ENCODE measurements around the gene CES2.
A peak's percentile ranks its signal among the peaks of the same experiment; 100 is the strongest.

Gene CES2

DNA sequence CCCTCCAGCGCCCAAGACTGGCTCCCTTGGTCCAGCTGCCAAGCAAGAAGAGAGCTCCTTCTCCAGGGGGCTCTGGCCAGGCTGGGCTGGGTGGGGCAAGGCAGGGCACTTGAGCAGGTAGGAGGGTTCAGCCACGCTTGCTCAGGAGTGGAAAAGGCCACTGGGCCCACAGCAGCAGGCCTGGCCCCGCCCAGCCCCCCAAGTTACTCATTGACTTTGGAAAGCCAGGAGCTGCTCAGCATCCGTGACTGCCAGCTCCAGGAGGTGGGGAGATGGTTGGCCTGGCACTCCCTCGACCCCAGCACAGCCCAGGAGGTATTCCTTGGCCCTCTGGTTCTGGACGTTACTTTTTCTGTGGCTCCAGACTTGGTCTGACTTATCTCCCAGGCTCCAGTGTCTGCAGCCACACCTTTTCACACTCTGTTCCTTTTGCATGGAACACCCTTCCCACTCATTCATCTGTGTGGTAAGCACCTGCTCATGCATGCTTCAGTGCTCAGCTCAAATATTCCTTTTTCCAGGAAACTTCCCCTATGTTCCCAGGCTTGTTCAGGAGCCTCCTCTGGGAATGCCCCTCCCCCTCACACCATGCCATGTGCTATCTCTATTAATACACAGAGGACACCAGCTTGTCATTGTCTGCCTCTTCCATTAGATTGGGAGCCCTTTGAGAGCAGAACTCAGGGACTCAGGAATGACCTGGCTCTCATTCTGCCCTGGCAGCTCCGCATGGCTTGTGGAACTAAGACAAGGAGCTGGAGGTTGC lies 16.3 kb upstream of the CES2 start, which contains the start of gene CDH16:
Gene CDH16, minus strand, starts transcription at position 83 of the 766 bp plus-strand sequence. CDS start 820 bp downstream, outside the sequence.
- DNase-seq (ENCODE audit: low read depth in 1 of 2, low spot score in 1 of 2): no peak

DNA sequence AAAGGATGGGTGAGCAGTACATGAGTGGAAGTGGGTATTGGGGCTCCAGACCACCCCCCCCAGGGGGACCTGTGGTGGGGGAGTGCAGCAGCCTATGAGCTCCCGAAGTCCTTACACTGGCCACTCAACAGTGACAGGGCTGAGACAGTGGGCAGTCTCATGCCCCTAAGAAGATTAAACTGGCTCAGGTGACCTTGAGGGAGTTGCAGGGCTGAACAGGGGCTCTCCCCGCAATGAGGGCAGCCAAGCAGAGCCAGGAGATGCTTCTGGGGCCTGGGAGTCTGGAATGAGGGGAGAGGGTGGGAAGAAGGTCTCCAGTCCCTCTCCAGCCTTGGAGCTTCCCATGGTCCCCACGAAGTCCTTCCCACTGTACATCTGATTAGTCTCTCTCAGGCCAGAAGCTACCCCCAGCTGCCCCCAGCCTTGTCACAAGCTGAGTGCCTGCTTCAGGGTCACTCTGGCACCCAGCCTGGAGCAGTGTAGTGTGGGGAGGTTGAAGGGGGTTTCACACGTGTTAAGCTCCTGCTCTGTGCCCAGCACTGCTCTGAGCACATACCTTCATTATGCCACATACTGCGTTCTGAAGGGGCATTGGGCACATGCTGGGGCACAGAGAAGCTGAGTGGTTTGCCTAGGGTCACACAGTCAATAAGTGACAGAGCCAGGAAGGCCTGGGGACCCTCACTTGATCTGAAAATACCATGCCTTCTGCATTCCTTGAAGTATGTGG lies 15.6 kb upstream of the CES2 start:
- no peak for DNase-seq (ENCODE audit: low read depth in 1 of 2, low spot score in 1 of 2)

DNA sequence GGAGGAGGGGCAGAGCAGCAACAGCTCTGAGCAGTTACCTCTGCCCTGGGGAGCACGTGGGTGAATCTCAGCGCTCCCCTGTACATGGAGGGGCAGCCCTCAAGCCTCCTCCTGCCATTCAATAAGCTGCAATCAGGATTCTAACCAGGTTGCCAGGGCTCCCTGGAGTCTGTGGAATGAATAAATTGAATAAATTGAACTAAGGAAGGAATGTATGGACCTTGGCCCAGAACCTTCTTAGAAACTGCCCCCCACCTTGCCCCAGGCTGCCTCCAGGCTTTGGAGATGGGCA lies 15.1 kb upstream of the CES2 start:
- DNase-seq (ENCODE audit: low read depth in 1 of 2, low spot score in 1 of 2): no peak

DNA sequence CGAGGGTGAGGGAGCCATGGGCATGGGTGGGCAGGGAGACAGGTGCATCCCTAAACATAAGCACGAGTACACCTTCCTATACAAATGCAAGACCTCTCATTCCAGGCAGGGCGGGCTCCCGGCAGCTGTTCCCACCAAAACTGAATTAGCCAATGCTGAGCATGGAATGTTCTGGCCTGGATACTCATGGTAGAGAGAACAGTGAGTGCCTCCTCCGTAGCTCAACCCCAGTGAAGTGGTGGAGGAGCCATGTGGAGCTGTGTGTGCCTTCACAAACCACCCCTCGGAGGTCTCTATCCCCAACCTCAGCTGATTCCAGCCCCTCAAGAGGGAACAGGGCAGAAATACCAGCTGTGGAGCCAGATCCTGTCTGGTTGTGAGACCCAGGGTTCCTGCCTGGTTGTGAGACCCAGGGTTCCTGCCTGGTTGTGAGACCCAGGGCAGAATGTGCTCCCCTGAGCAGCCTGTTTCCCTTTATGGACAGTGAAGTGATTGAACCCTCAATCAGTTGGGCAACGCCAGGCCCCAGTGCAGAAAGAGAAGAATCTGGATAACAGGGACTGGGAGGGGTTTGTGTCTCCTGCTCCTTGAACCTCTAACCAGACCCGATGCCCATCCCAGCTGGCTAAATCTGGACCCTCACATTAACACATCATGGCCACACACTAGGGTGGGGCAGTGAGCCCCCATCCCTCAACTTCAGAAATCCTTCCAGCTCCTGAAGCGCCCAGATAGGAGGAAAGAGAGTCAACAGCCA lies 14.2 kb upstream of the CES2 start:
- no peak for DNase-seq (ENCODE audit: low read depth in 1 of 2, low spot score in 1 of 2)

DNA sequence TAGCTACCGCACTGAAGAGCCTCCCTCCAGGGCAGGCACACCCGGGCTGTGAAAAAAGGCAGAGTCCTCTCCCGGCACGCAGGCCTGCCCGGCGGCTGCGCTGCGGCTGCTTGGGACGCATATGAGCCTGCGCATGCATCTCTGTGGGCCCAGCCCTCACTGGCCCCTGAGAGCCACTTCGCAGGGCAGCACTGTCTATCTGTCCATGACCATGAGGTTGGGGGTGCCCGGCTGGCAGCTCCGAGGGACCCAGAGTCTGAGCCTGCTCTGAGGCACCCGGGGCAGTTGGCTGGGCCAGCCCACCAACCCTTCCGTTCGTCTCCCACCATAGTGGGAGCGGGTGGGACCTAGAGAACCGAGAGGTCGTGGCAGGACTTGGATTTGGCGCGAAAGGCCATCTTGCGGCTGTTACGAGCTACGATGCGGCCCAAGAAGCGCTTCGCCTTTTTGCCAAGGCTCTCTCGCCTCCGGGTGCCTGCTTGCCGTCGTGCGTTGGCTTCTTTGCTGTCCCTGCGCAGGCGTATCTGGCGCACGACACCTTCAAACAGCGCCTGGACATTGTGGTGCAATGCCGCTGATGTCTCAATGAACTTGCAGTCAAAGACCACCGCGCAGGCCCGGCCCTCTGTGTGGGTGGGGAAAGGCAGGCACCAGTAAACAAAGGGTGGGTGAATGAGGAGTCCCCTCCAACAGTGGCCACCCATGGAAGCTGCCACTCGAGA lies 13.4 kb upstream of the CES2 start:
- DNase-seq (ENCODE audit: low read depth in 1 of 2, low spot score in 1 of 2): no peak

DNA sequence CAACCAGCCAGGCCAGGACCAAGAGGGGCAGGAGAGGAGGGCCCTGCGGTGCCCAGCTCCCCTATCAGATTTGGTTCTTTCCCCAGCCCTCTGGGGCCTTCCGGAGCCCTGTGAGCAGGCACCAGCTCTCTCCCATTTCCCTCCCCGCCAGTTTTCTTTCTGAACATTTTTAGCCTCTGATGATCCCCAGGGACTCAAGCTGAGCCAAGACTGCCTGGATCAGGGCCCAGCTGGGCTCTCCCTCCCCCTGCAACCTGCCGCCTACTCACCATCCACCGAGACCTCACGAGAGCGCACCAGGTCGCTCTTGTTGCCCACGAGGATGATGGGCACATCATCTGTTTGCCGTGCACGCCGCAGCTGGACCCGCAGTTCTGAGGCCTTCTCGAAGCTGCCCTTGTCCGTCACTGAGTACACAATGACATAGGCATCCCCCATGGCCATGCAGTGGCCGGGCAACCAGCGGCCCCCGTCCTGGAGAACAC lies 12.0 kb upstream of the CES2 start:
- DNase-seq (ENCODE audit: low read depth in 1 of 2, low spot score in 1 of 2): no peak

DNA sequence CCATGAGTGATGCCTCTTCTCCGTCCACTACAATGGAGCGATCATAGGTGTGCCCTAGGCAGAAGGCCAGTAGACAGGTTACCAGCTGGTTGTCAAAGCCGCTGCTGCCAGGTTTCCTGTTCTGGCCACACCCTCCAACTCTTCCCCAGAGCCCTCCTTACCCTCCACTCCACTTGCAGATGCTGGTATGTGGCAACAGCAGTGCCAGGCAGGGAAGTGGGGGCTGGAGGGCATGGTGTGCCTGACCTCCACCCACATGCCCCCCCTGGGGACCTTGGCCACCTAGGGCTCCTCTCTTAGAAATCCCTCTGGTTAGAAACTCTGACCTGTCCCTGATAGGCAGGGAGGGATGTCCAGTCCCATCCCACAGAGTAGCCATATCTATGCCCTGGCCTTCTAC lies 11.4 kb upstream of the CES2 start:
- no peak for DNase-seq (ENCODE audit: low read depth in 1 of 2, low spot score in 1 of 2)

DNA sequence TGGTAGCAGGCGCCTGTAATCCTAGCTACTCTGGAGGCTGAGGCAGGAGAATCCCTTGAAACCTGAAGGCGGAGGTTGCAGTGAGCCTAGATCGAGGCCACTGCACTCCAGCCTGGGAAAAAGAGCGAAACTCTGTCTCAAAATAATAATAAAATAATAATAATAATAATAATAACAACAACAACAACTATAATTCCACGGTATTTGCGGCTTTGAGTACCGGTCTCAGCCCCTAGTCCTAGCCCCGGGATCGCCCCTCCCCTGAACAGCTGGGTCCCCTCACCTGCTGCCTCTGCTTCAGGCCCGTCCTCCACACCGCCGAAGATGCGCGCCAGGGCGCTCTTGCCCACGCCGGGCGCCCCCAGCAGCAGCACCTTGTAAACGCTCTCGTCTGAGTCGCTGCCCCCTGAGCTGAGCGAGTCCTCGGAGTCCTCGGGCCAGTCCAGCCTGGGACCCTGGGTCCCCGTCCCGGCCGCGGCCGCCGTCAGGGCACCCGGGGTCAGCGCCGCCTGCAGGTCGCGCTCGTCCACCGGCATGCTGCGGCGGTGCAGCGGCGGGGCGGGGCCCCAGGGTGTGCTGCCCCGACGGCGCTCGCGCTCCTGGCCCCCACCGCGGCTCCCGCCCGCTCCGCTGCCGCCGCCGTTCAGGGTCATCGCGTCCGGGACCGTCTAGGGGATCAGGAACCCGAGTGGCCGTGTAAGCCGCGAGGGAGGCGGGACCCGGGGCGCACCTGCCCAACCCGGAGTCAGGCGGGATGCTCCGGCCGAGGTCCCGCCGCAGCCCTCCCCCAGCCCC lies 10.6 kb upstream of the CES2 start:
- DNase-seq (ENCODE audit: low read depth in 1 of 2, low spot score in 1 of 2): peak in 1 of 2 donors; percentile 21

DNA sequence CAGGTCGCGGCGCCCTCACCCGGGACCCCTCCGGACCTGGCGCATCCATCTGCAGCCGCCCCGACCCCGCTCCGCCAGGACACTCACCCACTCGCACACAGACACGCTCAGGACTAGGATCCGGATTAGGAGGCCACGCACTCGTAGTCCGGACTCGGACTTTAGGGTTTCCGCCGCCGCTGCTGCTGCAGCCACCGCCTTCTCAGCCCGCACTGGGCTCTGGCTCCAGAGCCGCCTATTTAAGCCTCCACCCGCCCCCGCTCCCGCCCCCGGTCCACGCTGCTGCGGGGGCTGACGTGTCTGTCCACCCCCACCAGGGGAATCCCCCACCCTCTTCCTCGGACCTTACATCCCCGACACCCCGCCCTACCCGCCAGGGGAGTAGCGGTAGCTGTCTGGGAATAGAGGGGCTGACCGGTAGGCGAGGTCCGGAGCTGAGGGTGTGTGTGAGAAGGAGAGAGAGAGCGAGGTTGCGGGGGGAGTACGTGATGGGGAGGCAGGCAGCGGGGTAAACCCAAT lies 9.9 kb upstream of the CES2 start, which contains the start of gene RRAD:
Gene RRAD, minus strand, starts transcription at position 214 of the 519 bp plus-strand sequence. CDS start 356 bp downstream, outside the sequence.
- DNase-seq (ENCODE audit: low read depth in 1 of 2, low spot score in 1 of 2): no peak

DNA sequence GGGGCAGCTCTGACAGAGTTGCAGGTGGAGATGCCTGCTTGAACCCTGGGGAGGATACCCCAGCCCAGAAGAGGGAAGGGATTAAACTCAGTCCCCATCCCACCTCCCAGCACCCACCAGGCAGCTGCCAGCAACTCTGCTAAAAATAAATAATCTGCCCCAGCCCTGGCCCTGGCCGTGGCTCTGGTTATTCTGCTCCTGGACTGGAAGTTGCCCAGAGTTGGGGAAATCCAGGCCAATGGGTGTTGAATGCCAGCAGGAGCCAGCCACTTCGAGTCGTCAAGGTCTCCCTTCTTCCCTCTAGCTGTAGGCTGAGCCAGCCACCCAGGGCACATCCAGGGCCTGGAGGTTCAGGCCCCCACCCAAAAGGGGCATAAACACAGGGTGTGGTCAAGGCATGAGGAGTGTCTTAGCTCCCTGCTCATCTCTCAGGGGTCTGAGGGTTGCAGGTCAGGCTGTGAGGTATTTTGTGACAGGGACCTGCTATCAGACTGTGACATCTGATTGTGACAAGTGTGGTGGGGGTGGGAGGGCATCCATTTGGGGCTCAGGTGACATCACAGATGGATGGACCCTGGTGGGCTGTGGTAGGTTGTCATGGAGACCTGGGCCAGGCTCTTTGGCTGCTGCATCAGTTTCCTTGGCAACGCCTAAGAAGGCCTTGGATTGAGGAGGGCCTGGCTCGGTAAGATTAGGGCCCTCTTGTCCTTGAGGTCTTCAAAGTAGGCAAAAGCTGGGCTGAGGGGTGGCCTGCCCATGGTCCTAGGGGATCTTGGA lies 9.0 kb upstream of the CES2 start:
- DNase-seq (ENCODE audit: low read depth in 1 of 2, low spot score in 1 of 2): no peak

DNA sequence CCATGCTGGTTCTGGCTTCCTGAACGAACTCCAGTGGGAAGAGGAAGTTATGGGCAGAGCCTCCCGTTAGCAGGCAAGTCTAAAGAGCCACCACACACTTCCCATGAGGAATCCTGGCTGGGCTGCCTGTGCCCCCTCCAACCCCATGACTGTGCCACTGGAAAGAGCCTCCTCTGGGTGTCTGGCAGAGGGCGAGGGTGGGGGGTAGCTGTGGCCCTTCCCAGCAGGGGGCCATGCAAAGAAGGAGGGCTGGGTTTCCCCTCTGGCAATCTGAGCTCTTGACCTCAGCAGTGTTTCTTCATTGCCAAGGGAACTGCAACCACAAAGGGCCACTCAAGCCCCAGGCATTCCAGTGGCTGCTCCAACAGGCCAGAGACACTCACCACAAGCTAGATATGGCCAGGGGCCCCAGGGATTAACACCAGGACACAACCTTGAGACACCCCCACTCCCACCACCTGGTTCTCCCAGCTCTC lies 8.3 kb upstream of the CES2 start:
- no peak for DNase-seq (ENCODE audit: low read depth in 1 of 2, low spot score in 1 of 2)

DNA sequence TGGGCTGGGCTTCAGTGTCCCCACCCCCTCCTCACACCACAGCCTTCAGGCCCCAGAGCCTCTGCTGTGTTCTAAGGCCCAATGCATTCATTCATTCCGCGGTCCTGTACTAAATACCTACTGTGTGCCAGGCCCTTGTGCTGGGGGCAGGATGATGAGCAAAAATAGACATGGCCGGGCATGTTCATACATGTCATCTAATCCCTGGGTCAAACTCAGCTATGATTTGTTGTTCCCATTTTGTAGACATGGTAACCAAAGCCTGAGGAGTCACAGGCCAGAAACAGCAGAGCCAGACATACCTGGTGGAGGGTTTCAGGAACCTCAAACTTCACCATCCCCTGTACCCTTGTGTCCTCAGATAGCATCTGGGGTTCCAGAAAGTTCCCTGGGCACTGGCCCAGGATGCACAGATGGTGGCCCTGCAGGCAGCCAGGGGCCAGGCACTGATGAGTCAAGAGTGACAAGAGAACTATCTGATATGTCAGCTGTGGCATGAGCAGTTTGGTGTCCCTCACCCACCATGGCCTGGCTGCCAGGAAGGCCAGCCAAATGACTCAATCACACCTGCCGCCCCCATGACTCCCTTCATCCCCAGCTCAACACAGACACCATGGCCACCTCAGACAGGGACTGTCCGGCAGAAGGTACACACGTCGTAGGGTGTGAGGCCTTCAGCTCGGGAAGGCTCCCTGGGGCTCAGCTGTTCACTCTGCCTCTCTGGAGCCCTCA lies 7.2 kb upstream of the CES2 start:
- no peak for DNase-seq (ENCODE audit: low read depth in 1 of 2, low spot score in 1 of 2)

DNA sequence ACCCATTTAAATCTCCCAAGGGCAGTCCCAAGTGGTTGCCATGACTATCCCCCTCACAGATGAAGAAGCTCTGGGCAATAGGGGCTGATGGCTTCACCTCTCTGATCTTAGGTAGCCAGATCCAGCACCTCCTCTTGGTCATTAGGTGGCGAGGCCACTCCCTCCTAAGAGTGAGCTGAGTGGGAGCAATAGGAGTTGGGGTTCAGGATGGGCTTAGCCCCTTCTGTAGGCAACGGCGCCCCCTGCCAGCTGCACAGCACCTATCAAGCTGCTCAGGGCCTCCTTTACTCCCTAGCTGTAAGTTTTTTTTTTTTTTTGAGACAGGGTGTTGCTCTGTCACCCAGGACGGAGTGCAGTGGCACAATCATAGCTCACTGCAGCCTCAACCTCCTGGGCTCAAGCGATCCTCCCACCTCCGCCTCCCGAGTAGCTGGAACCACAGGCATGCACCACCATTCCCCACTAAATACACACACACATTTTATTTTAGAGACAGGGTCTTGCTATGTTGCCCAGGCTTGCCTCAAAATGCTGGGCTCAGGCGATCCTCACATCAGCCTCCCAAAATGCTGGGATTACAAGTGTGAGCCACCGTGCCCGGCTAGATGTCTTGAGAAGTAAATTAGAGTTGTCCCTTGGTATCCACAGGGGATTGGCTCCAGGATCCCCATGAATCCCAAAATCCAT lies 6.5 kb upstream of the CES2 start:
- DNase-seq (ENCODE audit: low read depth in 1 of 2, low spot score in 1 of 2): no peak

DNA sequence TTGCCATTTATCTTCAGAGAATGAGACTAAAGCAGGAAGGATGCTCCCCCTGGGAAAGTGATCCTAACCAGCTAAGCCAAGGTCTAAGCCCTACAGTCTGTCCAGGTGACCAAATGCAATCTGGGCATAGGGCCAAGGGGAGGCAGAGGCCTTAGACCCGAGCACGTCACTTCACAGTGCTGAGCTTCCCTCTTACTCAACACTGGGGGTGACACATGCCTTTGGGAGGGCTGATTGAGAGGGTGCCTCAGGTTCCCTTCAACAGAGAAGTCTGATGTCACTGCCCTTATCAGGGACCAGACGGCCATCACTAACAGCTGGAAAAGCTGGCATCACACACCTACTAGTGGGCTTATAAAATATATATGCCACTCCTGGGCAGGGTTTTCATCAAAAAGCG lies 5.1 kb upstream of the CES2 start:
- DNase-seq (ENCODE audit: low read depth in 1 of 2, low spot score in 1 of 2): no peak

DNA sequence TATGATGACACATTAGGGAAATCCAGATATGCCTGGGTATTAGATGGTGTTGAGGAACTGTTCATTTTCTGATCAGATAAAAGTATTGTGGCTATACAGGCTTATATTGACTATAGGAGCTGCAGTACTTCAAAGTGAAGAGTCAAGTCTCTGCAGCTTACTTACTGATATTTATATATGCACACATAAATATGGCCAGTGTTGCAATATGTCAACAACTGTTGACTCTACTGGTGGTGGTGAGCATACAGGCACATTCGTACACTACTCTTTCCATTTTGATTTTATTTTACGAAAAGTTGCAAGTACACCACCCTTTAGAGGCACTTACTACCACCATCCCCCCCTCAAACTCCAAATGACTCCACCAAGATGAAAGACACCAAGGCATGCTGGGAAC lies 3.7 kb upstream of the CES2 start:
- no peak for DNase-seq (ENCODE audit: low read depth in 1 of 2, low spot score in 1 of 2)

DNA sequence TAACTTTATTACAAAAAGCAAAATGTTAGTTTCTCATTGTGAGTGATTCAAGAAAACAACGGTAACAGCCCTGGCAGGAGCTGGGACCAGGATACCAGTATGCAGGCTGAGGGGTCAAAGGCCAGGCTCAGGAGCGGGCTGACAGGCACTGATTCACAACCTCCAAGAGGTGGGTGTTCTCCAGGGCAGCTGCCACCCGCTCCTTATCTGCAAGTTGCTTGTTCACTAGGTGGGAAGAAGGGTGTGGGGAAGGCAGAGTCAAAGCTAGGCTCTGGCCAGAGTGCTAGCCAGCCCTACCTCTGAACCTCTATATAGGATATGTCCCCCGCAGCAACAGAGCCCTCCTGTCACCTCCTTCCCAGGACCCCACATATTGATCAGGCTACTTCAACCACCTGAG lies 3.2 kb upstream of the CES2 start:
- DNase-seq (ENCODE audit: low read depth in 1 of 2, low spot score in 1 of 2): no peak

DNA sequence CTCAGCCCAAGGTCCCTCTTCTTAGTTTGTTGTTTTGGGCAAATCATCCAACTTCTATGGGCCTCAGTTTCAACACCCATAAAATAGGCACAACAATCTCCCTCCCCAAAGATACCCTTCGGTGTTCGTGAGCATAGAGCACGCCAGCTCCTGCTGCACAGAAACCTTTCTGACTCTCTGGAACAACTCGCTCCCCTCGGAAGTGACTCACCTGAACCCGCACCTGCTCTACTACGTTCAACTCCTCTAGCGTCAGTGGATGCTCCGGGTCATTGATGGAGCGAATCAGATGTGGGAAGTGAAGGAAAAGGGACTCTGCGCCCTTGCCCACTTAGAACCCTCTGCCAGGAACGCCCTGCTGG lies 1.6 kb upstream of the CES2 start:
- no peak for DNase-seq (ENCODE audit: low read depth in 1 of 2, low spot score in 1 of 2)
